GM18519 (cell line): ENCODE measurements around the gene CYRIA.
A peak's percentile ranks its signal among the peaks of the same experiment; 100 is the strongest.

ENCODE experiments used
- ATAC-seq: cut with Tn5 transposase; IDR thresholded peaks from one replicate; pipeline ENCODE4 v1.9.1; 2021; ENCODE audit warnings: mild to moderate bottlenecking, moderate library complexity; ENCODE audit not compliant: unreplicated experiment, low FRiP score

CYRIA gene

GRCh38 chr2:16671760-16672159 is 6.1 kb upstream of the CYRIA start:
- ATAC-seq = no peak

GRCh38 chr2:16669388-16669787 is 3.8 kb upstream of the CYRIA start:
- ATAC-seq = no peak

GRCh38 chr2:16666449-16666801 is 791 bp upstream of the CYRIA start:
- no peak for ATAC-seq

GRCh38 chr2:16664809-16665747 is 556 bp downstream of the CYRIA start:
- no peak for ATAC-seq

DNA sequence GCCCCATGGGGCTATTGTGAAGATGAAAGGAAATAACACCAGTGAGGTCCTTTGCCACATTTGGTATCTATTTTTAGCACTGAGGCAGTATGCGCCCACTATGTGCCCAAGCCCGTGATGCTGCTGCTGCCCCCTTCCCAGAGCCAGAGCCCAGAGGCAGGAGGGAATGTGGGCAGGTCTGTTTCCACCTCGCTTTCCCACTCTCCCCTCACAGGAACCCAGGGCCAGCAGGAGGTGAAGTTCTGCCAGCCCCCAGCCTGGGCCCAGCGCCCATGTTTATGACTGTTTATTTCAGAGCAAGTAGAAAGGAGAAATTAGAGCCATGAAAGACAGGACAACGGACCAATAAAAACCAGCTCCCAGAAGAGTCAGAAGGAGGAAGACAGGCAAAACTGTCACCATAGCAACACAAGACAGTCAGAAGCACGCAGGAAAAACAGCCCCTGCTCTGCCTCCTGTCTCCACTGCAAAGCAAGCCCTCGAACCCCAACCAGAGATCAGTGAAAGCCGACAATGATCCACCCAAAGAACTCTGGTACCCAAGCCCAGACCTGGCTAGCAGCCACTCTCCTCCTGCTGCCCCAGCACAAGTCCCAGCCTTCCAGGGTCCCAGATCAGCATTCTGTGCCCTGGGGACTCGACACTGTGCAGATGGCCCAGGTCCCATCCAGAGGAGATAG is 1.4 kb downstream of the CYRIA start:
- ATAC-seq = peak; percentile 41

DNA sequence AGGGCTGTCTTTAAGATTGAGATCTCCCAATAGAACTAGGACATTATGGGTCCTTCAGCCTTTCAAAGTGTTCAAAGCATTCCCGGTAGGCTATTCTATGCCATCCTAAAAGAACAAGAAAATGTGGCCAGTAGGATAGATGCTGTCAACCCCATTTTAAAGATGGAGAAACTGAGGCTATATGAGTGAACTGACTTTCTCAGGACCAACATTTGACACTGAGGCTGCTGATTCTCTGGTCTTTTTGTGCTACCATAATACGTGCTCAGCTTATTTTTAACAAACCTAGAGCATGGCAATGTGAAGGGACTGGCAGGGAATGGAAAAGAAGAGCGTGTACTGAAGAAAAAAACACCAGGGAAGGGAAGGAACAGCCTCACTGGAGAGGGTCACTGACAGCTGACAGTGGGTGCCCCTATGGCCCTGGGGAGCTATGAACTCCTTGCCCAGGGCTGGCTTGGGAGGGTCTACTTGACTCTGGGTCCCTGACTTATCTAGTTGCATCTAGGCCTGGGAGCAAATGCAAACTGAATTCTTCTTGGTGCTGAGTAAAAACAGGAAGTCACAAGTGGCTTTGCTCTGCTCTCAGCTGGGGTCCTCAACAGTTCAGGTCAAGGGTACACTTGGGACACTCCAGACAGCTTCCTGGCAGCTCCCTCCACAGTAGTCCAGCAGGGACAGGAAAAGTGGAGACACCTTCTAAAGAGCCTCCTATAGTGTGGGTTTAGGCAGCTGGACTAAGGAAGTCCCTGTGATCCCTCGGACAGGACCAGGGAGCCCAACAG is 2.3 kb downstream of the CYRIA start:
- ATAC-seq = no peak

GRCh38 chr2:16661936-16662839 is 3.4 kb downstream of the CYRIA start:
- ATAC-seq = no peak

- no peak for ATAC-seq
Observed at GRCh38 chr2:16661526-16661925, 4.1 kb downstream of the CYRIA start.

- no peak for ATAC-seq
Observed at GRCh38 chr2:16660556-16660955, 5.1 kb downstream of the CYRIA start.

GRCh38 chr2:16660114-16660513 is 5.5 kb downstream of the CYRIA start:
- ATAC-seq = no peak

GRCh38 chr2:16658076-16658739 is 7.4 kb downstream of the CYRIA start:
- ATAC-seq = no peak

DNA sequence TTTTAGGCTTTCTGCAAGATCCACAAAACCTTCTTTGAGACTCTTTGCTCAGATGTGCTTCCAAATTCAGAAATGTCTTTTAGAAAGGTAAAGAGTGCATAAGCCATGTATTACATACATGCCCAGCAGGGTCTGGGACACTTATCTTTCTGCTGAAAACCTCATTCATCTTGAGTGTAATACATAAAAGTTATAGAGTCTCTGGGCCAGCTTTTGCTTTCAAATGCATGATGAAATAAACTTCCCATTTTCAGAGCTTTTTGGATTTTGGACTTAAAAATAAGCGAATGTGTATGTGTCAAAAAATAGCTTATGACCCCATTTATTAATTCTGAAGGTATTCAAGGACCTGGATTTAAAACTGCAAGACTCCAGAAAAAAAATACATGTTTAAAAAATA is 8.0 kb downstream of the CYRIA start:
- no peak for ATAC-seq

DNA sequence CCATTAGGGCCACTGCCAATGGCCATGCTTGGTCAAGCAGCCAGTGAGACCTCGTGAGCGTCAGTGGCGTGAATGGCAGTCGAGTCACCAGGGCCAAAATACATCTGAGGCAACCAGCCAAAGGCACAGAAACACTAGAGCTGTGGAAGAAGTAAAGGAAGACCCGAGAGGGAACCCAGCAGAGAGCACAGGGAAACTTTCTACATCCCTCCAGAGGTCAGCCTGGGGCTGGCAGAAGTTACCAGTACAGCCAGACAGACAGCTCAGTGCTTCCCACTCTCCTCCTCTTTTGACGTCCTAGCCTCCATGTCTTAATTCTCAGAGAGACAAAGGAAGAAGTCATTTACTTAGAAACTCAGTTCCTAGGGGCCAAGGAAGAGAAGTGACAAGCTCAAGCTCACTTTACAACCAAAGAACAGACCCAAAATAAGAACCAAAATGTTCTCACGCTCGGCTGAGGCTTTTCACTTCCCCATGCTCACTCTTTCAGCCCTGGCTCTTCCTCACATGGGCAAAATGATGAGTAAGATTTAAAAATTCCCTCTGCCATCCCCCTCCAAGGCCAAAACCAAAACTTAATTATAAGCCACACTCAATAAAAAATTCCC is 8.7 kb downstream of the CYRIA start:
- ATAC-seq = peak; percentile 61

GRCh38 chr2:16655905-16656642 is 9.6 kb downstream of the CYRIA start:
- ATAC-seq = no peak

DNA sequence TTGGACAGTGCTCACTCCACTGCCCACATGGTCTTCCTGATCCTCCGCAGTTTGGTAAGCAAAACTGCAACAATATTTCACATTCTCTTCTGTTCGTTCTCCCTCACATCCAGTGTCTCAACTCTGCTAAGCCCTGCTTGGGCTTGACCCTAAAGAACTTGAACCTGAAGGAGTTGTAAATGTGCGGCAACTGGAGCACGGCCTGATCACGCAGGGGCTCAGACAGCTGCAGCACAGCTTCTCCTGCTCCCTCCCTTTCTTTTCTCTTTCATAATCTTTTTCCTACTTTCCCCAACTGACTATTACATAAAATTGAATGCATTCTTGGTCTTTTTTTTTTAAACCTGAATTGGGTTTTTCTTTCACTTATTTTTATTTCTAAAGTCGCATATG is 10.2 kb downstream of the CYRIA start:
- ATAC-seq = no peak

DNA sequence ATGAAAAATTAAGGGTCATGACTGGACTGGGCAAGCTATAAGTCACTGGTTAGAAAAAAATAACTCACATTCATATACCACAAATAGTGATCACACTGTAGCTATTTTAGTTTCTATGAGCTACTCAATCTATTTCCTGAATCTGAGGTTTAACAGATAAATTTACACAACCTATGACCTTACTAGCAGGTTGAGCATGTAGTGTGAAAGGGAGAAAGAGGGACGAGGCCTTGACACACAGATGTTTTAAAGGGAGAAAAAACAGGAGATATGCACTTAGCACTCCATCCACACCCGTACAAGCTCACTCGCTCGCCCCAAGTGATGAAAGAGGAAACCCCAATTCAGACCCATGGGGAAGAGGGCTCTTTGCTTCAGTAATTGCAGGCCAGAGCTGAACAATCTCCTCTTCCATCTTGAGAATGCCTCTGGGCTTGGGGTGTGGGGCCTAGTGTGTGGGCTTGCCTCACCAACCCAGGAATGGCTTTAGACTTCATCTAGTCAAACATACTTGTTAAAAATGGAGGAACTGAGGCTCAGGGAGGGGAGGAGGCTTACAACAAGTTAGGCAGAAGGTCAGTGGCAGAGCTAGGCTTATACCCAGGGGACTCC is 10.7 kb downstream of the CYRIA start:
- peak; percentile 34 for ATAC-seq

DNA sequence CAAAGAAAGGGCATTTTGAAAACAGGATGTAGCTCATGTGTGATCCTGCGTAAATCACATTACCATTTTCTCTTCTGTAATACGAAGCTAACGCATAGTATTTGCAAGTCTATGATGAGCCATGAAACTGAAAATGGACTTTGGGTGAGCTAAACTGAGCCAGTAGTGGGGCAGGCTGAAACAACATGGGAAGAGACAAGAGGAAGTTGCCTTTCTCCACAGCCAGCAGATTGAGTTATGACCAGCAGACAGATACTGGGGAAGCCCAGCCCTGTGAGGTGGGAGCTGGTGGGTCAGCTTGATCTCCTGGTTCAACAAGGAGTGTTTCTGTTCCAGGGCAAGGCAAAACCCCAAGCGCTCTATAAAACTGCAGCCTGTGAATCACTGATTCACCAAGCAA is 11.8 kb downstream of the CYRIA start:
- peak; percentile 56 for ATAC-seq

DNA sequence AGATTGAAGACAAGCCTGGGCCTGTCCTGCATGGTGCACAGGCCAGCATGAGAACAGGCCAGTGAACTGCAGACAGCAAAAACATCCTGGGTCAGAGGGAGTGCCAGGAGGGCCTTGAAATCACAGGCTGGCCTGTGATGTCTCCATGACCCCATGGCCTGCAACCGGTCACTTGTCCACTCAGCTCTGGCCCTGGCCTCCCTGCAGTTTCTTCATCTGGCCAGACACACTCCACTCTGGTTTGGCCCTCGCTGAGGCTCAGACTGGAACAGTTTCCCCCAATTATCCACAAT is 12.6 kb downstream of the CYRIA start:
- ATAC-seq = no peak
